HG02870 (cell line): Measurements from ENCODE around the gene MYO18A.
"Not testable (repeated sequence)": the region's sequence is repeated elsewhere in the genome, so short reads cannot be mapped to it uniquely, and the experiment has no call there.

Experiments used
- ATAC-seq: cut with Tn5 transposase; IDR thresholded peaks from one replicate; pipeline ENCODE4 v1.9.1; 2021; ENCODE audit warnings: mild to moderate bottlenecking, moderate library complexity; ENCODE audit not compliant: unreplicated experiment

MYO18A gene

DNA sequence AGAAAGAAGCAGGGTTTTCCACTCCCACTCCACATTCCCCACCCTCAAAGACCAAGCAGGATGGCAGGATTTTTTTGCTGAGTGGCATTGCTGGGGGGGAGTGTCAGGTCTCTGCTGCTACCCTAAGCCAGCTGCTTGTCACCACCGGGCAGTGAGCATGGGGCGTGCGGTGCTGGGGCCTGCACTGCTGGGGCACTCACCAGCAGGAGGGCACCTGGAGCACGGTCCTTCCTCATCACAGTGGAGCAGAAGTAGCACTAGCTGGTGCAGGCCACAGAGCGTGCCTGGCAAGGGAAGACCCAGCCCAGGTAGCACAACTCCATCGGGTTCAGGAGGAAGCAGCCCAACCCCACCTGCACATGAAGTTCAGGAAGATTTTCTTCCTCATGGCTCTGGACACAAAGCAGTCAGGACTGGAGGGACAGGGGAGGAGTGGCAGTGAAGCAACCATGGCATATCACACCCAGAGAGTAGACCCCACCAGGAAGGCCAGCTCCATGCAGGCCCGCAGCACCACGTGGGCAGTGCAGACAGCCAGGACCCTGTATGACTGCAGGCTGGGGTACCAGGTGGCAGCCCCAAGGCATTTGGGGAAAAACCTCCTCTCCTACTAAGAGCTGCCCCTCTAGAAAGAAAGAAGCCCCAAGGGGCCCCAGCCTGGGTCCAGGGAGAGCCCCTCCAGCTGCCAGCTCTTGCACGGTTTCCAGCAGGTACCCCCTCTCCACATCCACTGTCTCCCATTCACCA, 16.7 kb upstream of the MYO18A start:
- ATAC-seq, result no peak

DNA sequence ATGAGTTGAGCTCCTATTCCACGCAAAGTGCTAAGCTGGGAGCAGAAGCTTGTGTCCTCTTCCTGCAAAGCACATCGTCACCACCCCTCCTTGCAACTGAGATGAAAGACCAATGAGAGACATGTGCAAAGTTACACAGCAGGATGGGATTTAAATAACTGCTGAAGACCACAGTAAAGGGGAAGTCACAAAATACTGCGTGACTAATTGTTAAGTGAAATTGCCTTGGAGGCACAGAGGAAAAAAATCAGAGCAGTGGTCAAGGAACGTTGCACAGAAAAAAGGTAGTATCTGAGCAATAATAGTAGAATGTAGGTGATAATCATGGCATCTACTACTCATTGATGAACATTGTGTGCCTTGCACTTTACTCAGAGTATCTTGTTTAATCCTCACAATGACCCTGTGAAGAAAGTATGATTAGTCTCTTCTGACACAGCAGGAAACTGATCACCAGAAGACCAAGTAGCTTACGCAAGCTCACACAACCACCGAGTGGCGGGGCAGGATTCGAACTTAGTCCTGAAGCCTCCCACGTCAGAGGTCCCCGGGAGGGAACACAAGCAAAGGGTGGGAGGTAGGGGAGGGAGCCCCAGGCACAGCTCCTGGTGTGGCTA, 15.4 kb upstream of the MYO18A start:
- no peak for ATAC-seq

DNA sequence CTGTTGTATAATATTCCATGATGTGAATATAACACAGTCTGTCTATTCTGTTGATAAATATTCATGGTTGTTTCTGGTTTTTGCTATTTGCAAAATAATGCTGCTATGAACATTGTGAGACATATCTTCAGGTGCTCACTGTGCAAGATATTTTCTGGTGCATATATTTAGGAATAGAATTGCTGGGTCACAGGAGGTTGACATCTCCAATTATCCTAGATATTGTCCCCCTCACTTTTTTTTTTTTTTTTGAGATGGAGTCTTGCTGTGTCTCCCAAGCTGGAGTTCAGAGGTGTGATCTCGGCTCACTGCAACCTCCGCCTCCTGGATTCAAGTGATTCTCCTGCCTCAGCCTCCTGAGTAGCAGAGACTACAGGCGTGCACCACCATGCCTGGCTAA, 14.5 kb upstream of the MYO18A start:
- ATAC-seq, result no peak

DNA sequence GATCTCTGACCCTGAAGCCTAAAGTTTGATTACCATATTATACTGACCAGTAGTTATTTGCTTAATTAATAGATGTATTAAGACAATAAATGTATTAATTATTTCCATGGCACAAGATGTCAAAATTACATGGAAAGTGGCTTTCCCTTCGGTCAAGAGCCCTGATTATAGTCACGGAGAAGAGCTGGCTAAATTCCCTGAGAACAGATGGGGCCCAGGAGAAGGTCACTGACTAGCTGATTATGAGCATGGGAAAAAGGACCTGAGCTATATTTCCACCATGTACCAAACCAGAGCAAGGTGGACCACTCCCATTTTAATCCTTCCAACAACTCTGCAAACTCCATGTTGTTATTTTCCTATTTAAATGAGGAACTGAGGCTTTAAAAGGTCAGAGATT, 12.9 kb upstream of the MYO18A start:
- ATAC-seq, result no peak

DNA sequence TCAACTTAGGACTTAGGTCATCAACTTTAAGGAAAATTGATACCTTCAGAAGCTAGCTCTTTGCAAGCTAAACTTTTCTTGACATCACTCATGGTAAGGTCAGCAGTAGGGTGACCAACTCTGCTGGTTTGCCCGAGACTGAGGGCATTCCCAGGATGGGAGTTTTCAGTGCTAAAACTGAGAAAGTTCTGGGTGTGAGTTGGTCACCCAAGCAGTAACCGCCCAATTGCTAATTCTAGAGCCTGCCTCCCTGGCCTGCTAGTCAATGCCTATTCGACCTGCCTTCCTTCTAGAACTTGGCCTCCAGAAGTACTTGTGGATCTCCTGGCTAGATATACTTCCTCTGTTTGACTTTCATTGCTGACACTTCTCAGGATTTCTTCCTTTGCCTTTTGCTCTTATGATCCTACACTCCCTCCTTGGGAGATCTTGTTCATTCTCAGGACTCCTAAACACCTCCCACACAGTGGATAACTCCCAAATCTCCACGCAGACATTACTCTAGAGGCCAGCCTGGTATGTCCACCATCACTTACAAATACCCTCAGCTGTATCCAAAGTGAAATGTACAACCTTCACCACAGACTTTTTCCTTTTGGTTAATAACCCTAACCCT, 10.5 kb upstream of the MYO18A start:
- no peak for ATAC-seq

DNA sequence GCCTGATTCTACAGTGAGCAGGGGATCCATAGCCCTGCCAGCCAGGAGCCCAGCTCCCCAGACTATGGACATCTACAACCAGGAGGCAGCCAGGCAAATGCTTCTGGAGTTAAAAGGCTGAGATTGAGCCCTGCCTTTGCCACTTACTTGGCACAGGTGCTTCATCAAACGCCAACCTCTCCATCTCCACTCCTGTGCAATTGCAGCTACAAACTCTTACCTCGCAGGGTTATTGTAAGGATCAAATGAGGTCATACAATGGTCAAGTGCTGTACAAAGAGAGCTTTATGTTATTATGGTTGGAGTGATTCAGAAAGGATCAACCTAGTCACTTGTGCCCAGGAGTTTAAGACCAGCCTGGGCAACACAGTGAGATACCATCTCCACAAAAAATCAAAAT, 9.8 kb upstream of the MYO18A start:
- no peak for ATAC-seq

DNA sequence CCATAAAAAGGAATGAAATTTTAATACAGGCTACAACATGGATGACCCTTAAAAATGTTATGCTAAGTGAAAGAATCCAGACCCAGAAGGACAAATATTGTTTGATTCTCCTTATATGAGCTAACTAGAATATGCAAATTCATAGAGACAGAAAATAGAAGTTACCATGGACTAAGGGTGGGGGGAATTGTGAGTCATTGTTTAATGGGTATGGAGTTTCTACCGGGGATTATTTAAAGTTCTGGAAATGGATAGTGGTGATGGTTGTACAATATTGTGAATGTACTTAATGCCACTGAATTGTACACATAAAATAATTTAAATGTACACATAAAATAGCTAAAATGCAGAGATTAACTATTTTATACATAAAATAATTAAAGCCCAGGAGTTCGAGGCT, 9.2 kb upstream of the MYO18A start:
- no peak for ATAC-seq

DNA sequence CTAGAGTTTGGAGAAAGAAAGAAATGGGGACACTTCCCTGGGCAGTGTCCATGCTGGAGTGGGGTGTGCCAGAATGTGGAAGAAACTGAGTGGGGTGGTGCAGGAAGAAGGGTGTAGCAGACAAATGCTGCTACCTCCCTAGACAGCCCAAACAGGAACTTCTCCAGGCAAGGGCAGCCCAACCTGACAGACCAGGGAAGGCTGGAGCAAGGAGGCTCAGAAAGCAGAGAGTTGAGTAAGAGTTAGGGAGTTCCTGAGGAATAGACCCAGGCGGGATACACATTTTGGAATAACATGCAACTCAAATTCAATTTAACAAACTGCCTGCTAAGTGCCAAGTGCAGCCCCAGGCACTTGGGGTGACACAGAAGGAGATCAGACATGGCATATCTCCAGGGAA, 1.0 kb upstream of the MYO18A start:
- ATAC-seq, result no peak

DNA sequence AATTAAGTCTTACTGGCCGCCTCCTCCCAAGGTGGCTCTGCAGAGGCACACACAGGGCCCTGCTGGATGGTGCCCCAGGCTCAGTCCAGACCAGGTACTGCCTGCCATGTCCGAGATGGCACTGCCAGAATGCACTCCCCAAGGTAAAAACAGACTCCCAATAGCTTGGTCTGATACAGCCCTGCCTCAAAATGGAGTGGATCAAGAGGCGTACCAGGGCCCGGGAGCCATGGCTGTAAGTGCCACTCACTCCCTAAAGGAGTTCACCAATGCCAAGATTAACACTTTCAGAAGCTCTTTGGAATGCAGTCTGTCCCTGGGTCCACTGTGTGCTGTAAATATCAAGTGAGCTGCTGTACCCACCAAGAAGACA, 576 bp upstream of the MYO18A start:
- no peak for ATAC-seq

DNA sequence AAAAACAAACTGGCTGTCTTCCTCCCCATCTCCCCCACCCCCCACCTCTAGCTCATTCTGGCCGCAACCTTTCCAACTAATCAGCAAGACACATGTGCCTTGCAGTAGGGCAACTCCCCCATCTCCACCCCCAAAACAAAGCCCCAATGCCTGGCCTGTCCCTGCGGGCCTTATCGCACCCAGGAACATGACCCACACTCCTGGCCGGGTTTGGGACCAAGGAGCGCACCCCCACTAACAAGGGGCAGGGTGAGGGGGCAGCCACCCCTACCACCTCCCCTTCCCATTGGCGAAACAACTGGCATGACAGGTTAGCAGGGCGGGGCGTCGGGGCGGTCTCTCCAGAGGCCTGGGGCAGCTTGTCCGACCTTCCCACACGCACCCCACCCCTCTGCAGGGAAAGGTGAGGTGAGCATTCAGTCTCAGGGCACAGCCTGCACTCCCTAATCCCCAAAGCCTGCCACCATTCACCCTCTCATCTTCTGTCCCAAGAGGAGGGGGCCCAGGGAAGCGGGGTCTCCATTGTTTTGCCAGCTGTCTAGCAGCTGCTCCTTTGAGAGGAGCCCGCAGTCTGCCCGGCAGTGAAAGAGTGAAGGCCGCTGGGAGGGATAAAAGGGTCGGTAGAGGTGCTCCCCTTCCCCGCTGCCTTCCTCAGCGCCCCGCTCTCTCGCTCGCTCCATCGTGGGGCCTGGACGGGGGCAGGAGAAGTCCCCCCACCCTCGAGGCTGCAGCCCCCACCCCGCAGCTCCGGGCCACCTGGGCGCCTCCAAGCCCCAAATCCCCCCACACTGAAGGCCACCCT, 765 bp downstream of the MYO18A start:
- ATAC-seq, result no peak

DNA sequence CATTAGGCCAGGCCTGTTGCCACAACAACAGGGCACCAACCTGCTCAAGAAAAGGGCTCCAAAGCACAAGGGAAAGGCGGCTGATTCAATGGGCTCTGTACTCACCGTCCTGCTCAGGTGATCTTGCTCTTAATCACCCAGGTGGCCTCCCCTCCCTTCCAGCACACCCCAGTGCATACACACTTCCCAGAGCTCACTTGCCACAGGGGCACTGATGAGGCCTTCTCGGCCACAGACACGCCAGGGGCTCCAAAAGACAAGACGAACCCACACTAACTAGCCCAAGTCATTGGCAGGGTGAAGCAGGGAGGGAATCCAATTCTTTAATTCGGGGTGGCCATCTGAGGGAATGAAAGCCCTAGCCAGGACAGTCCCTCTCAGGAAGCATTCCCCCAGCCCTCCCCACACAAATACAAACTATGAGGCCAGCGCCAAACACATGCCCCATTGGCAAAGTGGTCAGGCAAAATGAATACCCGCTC, 1.4 kb downstream of the MYO18A start:
- ATAC-seq, result no peak

DNA sequence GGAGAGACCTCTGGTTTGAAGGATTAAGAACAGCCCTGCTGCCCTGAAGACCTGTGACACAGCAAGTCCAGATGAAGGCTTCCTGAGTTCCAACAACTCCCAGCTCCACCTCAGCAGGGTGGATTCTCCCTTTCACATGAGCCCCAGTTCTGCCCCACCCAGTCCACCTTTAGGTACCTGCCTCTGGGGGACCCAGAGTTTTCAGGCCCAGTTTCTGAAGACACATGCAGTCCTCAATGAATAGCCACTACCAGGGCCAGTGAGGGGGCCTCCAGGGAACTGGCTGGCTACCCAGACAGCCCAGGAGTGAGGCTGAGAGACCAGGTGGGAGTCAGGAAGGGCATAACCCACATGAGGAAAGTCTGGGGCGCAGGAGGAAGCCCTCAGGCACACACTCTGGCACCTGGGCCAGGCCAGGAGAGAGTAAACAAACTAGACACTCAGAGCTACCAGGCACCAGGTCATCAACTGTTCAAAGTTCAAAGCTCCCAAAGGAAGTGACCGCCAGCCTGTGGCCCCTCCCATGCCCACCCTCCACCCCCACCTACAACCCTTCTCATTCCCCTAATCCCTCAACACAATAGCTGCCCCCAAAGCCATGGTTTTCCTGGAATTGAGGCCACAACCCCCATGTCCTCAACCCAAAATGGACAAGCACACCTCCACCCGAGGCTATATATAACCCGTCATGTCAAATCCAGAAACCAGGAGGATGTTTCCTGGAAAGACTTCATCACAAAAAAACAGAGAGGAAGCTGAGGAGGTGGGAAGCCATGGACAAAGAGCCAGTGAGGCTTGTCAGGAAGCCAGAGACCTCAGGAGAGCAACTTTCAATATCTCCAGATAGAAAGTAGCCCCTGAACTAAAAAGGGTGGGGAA, 2.1 kb downstream of the MYO18A start:
- no peak for ATAC-seq

DNA sequence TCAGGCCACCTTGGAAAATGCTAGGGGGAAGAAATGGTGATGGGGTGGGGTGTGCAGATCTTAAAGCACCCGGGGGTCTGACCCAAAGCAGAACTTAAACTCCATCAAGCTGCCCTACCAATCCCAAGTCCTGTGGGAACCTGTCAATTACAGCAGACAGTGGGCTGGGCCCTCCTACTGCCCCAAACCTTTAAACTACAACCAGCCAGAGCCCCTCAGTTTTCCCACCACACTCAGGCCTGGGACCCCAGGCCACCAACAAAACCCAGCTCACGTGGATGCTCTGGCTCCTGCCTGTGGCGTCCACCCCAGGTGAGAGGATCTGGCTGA, 2.7 kb downstream of the MYO18A start:
- ATAC-seq, result no peak

DNA sequence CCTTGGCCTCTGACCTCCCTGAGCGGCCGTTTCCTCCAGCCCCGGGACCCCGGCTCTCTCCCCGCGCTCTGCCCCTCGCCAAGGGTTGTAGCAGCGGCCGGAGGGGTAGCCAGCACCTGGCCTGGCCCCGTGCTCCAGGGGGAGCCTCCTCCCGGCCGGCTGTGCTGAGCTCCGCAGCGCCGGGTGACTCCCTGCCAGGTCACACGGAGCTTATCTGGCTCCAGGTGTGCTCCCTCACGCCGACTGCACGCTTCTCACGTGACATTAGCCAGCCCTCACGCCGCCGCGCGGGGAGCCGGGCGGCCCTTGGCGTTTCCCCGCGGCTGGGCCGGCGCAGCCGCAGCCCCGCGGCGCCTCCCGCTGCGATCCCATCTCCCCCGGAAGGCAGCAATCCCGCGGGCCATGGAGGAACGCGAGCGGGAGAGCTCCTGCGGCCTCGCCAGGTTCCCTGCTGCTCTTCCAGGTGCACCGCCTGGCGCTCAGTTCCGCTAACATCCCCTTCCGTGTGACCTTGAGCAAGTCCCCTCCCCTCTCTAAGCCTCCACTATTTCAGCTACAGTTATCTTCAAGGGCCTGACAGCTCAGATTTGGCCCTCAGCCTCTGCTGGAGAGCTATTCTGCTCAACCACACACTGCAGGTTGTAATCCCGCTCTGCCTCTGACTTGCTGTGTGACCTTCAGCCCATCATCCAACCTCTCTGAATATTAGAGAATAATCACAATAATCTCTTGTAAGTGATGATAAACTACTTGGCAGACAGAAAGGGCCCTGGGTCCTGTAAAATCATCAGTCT, 3.4 kb downstream of the MYO18A start:
- ATAC-seq, result no peak

DNA sequence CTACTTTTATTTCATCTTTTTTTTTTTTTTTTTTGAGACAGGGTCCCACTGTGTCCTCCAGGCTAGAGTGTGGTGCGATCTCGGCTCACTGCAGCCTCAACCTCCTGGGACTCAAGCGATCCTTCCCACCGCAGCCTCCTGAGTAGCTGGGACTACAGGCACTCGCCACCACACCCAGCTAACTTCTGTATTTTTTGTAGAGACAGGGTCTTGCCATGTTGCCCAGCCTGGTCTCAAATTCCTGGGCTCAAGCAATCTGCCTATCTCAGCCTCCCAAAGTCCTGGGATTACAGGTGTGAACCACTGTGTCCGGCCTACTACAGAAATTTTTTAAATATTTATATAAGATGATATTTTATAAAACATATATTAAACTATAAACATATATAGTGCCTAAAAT, 4.8 kb downstream of the MYO18A start:
- no peak for ATAC-seq

DNA sequence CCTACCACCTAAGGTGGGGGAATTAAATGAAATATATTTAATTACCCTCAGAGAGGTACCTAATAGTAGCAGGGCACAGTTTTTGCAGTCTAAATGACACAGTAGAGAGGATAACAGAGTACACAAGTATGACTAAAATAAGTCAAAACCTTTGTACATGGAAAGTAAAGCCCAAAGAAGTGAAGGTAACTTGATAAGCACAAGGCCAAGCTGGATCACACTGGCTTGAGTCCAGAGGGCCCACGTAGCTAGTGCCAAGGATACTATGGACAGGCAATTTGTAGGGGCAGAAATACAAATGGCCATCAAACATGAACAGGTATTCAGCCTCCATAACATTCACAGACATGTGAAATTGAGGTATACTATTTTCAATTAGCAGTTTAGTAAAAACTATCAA, 7.6 kb downstream of the MYO18A start:
- ATAC-seq, result no peak

DNA sequence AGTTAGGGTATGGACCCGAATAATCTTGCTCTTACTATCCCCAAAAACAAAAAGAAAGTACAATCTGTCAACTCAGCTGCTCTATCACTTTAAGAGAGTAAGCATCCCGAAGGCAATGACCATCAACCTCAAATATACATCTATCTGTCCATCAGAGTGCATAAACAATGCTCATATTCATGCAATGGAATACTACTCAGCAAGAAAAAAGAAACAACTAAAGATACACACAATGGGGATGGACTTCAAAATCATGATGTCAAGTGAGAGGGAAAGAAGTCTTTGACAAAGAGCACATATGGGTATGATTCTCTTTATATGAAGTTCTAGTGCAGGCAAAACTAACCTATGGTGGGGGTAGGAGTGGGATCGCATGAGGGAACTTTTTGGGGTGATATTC, 9.5 kb downstream of the MYO18A start:
- no peak for ATAC-seq

DNA sequence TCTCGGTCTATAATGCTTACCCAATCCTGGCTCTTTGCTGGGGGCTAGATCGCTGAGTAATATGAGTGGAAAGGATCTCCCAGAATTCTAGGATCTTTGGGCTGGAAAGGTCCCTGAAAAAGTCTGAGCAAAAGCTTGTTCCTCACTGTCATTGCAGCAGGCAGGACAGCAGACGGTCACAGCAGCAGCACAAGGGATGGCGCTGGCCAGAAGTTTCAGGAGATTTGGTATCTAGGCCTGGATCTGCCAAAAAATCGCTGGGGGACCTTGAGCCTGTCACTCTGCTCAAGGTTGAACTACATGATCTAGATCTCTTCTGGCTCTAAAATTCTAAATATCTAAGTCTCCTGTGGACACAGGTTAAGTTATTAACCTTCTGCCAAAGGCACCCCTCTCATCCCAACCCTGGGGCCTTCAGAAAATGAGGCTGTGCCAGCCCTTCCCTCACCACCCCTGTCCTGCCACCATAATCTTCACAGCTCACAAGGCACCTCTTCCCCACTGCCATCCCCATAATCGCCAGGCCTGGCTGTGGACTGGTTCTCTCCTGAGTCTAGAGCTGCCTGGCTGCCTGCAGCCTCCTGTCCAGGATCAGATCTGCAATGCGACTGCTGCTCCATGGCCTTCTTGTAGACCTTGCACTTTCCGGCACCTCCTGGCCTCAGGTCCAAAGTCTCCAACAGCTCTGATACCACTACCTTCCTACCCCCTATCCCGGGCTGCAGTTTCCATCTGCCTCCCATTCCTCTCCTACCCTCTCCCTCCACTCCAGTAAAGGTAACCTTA, 10.2 kb downstream of the MYO18A start:
- ATAC-seq, result no peak

DNA sequence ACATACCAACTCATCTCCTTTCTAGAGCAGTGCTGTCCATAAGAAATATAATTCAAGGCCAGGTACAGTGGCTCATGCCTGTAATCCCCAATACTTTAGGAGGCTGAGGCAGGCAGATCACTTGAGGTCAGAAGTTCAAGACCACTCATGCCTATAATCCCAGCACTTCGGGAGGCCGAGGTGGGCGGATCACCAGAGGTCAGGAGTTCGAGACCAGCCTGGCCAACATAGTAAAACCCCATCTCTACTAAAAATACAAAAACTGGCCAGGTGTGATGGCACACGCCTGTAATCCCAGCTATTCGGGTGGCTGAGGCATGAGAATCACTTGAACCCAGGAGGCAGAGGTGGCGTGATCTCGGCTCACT, 11.5 kb downstream of the MYO18A start:
- not testable (repeated sequence) for ATAC-seq
